SU-DHL-6 (cell line): Measurements from ENCODE around the gene APELA.

ENCODE experiments used
- H2AFZ ChIP-seq: fragments of 200-600 bp; sonication (generic); 2 replicates; pipeline ENCODE4 v1.6.1; 2014; ENCODE audit warnings: low read depth, mild to moderate bottlenecking, moderate library complexity, mixed read lengths, antibody characterized with exemption, low read length; ENCODE audit not compliant: severe bottlenecking
- H3F3A ChIP-seq: fragments of 200-600 bp; shearing (Covaris generic); 2 replicates; pipeline ENCODE4 v1.6.0; 2016; ENCODE audit warnings: antibody characterized with exemption, mild to moderate bottlenecking; ENCODE audit not compliant: insufficient read depth
- H3K27ac ChIP-seq: fragments of 200-600 bp; sonication (generic); 2 replicates; pipeline ENCODE4 v1.5.1; 2016; ENCODE audit warnings: low read depth, mild to moderate bottlenecking, low read length, moderate library complexity, mixed read lengths
- H3K27me3 ChIP-seq: fragments of 200-600 bp; sonication (generic), shearing (Covaris generic); 2 replicates; pipeline ENCODE4 v1.6.0; 2014; ENCODE audit warnings: mild to moderate bottlenecking, low read length
- H3K36me3 ChIP-seq: fragments of 200-600 bp; sonication (generic); 2 replicates; pipeline ENCODE4 v1.6.1; 2014; ENCODE audit warnings: mild to moderate bottlenecking, low read length, mixed read lengths
- H3K4me2 ChIP-seq: fragments of 300-600, 200-600 bp; shearing (Covaris generic), sonication (generic); 2 replicates; pipeline ENCODE4 v1.6.0; 2014; ENCODE audit warnings: low read length, low read depth, mild to moderate bottlenecking; ENCODE audit not compliant: poor library complexity, severe bottlenecking
- H3K4me3 ChIP-seq: fragments of 200-600 bp; sonication (generic); 2 replicates; pipeline ENCODE4 v1.5.1; 2014; ENCODE audit warnings: antibody characterized with exemption, low read length, mild to moderate bottlenecking, mixed read lengths; ENCODE audit not compliant: insufficient read depth, poor library complexity, severe bottlenecking
- H3K79me2 ChIP-seq: fragments of 200-600 bp; sonication (generic); 2 replicates; pipeline ENCODE4 v1.6.1; 2014; ENCODE audit warnings: mild to moderate bottlenecking, low read length, moderate library complexity; ENCODE audit not compliant: insufficient read depth
- H3K9ac ChIP-seq: fragments of 200-600 bp; sonication (generic); 2 replicates; pipeline ENCODE4 v1.7.0; 2014; ENCODE audit warnings: mild to moderate bottlenecking, low read length
- H3K9me2 ChIP-seq: fragments of 200-600 bp; sonication (generic); replicated peaks from 2 replicates; pipeline ENCODE4 v1.6.1; 2014; ENCODE audit warnings: low read length; ENCODE audit not compliant: insufficient read depth
- H3K9me3 ChIP-seq: fragments of 200-600 bp; sonication (generic); 2 replicates; pipeline ENCODE4 v1.6.1; 2014; ENCODE audit warnings: low read length, mixed read lengths; ENCODE audit not compliant: insufficient read depth
- H4K20me1 ChIP-seq: fragments of 200-600 bp; sonication (generic); 2 replicates; pipeline ENCODE4 v1.6.1; 2014; ENCODE audit warnings: low read depth, mild to moderate bottlenecking, antibody characterized with exemption, low read length, moderate library complexity, mixed read lengths
- CTCF ChIP-seq: fragments of 200-600 bp; sonication (generic); IDR thresholded peaks from one replicate; pipeline ENCODE4 v1.5.1; 2017; ENCODE audit warnings: antibody characterized with exemption, mild to moderate bottlenecking, low read length, moderate library complexity; ENCODE audit not compliant: insufficient read depth, poor library complexity, severe bottlenecking
- EZH2phosphoT487 ChIP-seq: fragments of 200-600 bp; sonication (generic), shearing (Covaris generic); conservative IDR thresholded peaks from 2 replicates; pipeline ENCODE4 v1.6.1; 2018; ENCODE audit warnings: mild to moderate bottlenecking, antibody characterized with exemption, low read length, moderate library complexity, mixed read lengths

The APELA gene

GRCh38 chr4:164946810-164947209 is 69.8 kb downstream of the APELA start:
- H3K27me3 ChIP-seq, result no peaks in the 10 kb centered on the region
- no peaks in the 10 kb centered on the region for H3K9me2 ChIP-seq
- no peaks in the 10 kb centered on the region for H3K36me3 ChIP-seq
- no peak overlapping the region for H3K9ac ChIP-seq
- TF ChIP-seq EZH2phosphoT487 (no peak), CTCF (no peak)
- H2AFZ ChIP-seq, result no peak overlapping the region
- no peak overlapping the region for H3K27ac ChIP-seq
- H3K9me3 ChIP-seq, result no peaks in the 10 kb centered on the region
- no peak overlapping the region for H3K4me2 ChIP-seq
- no peaks in the 10 kb centered on the region for H4K20me1 ChIP-seq
- no peaks in the 10 kb centered on the region for H3K79me2 ChIP-seq
- no peak overlapping the region for H3K4me3 ChIP-seq
- H3F3A ChIP-seq, result no peaks in the 10 kb centered on the region
